HG02870 (cell line): ENCODE measurements around the gene TBC1D1.

Experiments used
- ATAC-seq: cut with Tn5 transposase; IDR thresholded peaks from one replicate; pipeline ENCODE4 v1.9.1; 2021; ENCODE audit warnings: mild to moderate bottlenecking, moderate library complexity; ENCODE audit not compliant: unreplicated experiment

Gene TBC1D1

GRCh38 chr4:38161208-38162113 is 270.6 kb downstream of the TBC1D1 start:
- peak; percentile 15 for ATAC-seq

DNA sequence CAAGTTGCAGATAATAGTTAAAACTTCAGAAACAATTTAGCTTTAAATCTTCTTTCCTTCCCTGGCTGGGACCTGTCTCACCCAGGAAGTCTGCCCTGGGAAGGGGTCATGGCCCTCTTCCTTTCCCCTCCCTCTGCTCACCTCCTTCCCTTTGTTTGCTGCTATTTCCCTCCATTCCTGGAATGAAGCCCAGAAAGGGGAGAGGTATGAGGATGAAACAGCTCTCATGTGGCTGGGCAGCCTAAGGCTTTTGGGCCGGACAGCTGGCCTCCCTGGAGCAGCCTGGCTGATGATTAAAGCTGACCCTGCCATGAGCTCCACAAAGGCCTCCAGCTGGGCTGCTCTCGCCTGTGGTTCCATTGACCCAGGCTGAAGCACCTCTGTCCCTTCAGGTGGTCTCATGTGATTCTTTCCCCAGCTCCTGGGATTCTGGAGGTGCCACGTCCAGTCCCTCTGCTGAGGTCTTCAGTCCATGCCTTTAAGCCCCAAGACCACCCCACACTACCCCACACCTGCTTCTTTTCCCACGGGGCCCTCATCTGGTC is 271.4 kb downstream of the TBC1D1 start:
- ATAC-seq: no peak

DNA sequence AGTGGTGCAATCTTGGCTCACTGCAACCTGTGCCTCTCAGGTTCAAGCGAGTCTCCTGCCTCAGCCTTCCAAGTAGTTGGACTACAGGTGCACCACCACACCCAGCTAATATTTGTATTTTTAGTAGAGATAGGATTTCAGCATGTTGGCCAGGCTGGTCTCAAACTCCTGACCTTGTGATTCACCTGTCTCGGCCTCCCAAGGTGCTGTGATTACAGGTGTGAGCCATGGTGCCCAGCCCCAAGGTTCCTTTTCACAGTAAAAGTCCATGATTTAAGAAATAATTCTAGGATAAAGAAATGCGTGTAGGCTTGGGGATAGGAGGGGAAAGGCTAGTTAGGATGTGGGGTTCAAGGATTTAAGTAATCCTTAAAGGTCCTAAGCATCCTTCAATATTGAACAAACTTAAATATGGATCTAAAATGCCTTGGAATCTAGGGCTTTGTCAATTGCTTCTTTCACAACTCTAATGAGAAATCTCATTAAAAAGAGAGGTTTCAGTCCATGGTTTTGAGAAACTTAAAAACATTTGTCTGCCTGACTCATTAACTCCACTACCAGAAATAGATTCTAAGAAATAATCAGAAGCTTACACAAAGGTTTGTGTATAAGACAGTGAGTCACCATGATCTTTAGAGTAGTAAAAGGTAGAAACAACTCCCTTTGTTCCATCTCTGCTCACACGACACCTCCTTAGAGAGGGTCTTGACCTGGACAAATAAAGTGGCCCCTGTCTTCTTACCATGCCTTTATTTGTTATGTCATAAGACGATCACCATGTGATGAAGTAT is 272.5 kb downstream of the TBC1D1 start:
- no peak for ATAC-seq

- no peak for ATAC-seq
These were observed 273.5 kb downstream of the TBC1D1 start for GRCh38 chr4:38164346-38164745.

DNA sequence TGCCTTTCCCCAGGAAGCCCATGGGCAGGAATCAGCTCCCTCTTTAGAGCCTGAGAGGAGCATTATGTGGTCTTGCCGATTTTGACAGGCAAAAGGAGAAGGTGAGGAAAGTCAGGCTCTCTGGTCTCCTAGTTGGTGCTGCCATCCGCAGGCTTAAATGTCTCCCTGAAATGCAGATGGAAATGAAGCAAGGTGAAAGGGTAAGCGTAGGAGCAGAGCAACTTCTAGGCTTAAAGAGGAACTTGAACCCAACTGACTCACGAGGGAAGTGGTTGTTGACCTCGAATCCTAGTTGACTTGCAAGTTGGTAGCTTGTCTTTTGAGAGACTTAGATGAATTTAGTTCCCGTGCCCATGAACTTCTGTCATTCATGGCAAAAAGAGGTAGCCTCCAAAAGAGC is 275.2 kb downstream of the TBC1D1 start:
- no peak for ATAC-seq

GRCh38 chr4:38166768-38167167 is 275.9 kb downstream of the TBC1D1 start:
- ATAC-seq: no peak

- ATAC-seq: no peak
These were observed 277.1 kb downstream of the TBC1D1 start for GRCh38 chr4:38167973-38168372.

GRCh38 chr4:38169524-38169923 is 278.6 kb downstream of the TBC1D1 start:
- ATAC-seq: no peak

DNA sequence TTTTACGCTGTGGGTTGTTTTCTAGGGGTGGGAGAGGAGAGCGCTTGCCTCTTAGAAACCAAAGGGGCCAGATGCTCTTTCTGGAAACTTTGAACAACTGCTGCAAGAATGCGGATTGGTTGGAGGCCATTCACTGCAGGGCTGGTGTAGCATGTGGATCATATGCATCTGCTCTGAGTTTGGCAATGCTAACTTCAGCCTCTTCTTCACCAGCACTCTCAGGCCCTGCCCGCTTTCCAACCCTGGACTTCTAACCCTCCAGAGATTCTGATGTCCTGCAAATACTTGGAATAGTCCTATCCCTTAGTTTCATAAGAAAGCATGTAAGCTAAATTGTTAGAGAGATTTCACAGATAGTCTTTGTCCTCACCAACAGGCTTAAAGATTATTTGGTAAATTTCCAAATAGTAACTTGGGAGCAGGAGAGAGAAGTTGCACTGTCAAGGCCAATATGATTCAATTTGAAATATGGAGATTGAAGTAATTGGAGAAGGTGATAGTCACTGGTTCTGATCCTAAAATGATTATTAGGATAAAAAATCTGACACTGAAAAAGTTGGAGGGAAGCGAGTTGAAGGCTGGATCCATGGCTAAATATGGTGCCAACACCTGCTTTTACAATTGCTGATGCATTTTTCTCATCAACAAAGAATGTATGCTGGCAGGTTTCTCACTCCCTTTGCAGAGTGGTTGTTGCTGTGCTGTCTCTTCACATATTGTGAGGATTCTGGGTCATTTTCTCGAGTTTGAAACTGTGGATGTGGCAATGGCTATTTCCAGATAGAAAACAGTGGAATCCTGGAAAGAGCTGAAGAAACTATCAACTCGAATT is 279.7 kb downstream of the TBC1D1 start:
- no peak for ATAC-seq

DNA sequence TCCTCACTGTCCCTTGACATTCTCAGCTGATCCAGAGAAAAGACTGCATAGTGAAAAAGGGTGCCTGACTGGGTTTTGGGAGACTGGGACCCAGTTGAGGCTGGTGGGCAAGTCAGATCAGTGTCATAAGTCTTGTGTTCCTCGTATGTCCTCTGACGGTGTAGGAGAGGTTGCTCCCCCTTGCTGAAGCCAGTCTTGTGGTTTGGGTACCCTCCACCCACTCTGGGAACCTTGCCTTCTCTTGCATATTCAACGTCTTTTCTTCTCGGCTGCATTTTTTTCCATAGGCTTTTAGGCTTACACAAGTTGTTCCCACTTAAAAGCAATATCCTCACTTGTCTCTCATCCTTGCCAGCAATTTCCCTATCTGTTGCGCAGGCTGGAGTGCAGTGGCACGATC is 281.2 kb downstream of the TBC1D1 start:
- no peak for ATAC-seq

DNA sequence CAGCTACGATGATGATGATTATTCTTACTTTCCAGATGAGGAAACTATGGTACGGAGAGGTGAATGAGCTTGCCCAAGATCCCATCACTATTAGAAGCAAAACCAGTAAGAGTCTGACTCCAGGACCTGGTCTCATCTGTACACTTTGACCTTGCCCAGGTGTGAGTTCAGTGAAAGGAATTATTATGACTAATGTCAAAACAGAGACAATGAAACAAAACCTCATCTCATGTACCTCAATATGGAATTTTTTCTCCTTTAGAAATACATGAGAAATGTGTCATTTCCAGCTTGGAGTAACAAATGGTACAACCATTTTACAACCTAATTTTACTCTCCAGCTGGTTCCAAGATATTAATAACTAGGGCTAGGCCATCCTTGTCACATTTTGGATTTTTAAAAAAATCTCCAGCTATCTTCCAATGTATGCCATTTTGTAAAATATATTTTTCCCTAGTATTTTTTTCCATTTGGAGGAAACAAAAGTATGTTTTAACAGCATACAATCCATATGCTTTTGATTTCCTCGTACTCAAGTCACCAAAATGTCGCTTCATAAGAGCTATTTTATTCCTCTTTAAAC is 283.1 kb downstream of the TBC1D1 start:
- ATAC-seq: no peak

GRCh38 chr4:38174801-38175200 is 283.9 kb downstream of the TBC1D1 start:
- no peak for ATAC-seq

DNA sequence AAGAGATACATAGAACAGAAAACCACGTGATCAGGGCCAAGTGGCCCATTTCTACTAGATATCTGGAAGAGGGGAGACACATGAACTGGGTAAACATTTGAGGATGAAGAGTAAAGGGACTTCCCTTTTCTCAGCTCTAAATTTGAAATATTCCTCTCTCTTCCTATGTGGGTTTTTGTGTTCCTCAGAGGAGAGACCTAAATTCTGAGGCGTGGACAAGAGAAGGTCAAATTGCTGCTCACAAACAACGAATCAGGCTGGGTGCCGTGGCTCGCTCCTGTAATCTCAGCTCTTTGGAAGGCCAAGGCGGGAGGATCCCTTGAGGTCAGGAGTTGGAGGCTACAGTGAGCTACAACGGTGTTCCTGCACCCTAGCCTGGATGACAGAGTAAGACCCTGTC is 285.3 kb downstream of the TBC1D1 start:
- ATAC-seq: no peak

DNA sequence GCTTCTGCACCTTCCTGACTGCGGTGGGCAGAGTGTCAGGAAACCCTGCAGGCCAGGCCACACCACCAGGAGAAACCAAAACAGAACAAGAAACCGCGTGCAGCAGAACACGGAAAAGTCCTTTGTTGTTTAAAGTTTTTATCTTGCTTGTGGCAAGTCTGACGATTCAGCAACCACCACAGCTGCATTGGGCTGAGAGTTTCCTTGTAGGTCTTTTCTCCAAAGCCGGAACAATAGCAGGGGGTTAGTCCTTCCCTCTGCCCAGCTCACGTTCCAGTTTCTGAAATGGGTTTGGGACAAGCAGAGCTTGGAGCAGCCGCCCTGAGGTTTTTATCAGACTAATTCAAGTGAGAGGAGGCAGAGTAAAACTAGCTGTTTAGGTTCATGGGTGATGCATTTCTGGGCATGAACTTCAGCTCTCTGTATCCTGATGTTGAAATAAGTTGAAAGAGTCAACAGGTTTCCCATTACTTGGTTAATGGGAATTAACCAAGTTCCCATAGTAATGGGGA is 286.2 kb downstream of the TBC1D1 start:
- ATAC-seq: no peak

DNA sequence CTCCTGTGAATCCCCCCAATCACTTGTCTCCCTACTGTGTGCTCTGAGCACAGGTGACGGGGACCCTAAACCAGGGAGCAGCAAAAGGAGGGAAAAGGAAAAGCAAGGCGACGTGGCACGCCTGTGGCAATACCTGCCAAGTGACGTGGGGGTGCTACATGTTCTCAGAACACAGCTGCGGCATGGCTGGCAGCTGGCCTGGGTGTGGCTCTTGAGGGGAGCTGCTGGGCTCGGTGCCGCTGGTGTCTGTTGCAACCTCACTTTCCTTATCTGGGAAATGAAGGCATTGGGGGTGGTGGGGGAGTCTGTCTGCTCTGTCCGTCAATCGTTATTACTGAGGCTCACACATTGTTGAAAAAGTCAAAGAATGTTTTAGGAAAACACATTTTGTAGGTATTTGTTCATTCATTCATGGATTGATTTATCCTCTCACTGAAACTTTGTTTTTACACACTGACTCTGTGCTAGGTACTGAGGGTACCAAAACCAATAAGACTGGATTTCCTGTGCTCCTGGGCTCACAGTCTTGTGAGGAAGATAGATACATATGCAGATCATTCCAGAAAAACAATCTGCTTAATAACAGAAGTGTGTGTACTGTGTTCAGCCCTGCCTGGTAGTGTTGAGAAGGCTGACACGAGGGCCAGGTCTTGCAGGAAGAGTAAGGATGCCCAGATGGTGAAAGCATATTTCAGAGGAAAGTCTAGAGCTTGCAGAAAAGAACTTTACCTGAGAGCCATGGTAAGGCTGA is 286.9 kb downstream of the TBC1D1 start:
- no peak for ATAC-seq

GRCh38 chr4:38178392-38178995 is 287.6 kb downstream of the TBC1D1 start:
- no peak for ATAC-seq

- no peak for ATAC-seq
These were observed 288.9 kb downstream of the TBC1D1 start for GRCh38 chr4:38179690-38180377.

DNA sequence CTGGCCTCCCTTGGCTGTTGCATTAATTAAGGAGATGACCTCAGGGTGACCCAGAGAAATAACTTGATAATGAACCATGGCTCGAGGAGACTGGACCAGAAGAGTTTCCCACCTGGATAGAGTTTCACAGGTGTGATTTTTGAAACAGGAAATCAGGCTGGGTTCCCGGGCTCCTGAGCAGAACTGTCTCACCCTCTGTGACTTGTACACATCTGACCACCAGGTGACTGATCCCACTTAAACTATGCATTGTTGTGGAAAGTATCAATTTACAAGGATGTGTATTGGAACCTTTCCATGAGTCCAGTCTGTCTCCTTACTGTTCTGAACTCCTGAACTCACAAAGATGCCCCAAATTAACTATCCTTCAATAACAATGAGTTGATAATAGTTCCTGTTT is 289.6 kb downstream of the TBC1D1 start:
- ATAC-seq: no peak

GRCh38 chr4:38181286-38181685 is 290.4 kb downstream of the TBC1D1 start:
- ATAC-seq: no peak
